GM12874 (cell line): ENCODE data around the gene ARHGEF28.

Experiments used
- CTCF ChIP-seq: IDR thresholded peaks from 2 replicates; pipeline ENCODE4 v1.5.1; 2011; ENCODE audit warnings: low read depth, mild to moderate bottlenecking, control low read depth, low read length, moderate library complexity; ENCODE audit not compliant: insufficient read depth

Gene ARHGEF28

DNA sequence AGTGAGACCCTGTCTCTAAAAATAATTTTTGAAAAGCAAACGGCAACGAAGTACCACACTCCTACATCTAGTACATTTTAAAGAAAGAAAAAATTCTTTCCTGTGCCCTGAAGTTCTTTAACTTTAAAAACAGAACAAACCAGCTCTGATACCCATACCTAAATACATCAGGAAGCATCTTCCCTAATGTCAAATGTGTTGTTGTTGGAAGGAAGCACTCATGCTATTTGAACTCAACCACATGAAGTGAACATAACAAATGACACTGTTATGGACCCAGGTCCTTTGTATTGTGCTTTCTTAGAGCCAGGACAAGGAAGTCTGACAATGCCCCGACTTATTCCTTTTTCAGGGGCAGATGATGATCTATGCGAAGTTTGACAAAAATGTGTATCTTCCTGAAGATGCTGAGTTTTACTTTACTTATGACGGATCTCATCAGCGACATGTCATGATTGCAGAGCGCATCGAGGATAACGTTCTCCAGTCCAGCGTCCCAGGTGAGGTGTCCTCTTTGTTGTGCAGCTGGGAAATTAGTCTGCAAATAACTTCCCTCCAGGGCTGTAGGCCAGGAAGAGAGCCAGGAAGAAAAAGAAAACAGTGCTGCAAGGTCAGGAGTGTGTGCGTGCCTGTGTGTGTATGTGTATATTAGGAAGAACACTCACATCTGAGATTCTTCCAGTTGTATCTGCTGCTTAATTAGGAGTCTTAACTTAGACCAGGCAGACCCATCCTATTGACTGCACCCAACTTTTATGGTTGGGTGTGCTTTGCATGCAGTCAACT, 123.7 kb downstream of the ARHGEF28 start:
- TF ChIP-seq CTCF, result no peak

DNA sequence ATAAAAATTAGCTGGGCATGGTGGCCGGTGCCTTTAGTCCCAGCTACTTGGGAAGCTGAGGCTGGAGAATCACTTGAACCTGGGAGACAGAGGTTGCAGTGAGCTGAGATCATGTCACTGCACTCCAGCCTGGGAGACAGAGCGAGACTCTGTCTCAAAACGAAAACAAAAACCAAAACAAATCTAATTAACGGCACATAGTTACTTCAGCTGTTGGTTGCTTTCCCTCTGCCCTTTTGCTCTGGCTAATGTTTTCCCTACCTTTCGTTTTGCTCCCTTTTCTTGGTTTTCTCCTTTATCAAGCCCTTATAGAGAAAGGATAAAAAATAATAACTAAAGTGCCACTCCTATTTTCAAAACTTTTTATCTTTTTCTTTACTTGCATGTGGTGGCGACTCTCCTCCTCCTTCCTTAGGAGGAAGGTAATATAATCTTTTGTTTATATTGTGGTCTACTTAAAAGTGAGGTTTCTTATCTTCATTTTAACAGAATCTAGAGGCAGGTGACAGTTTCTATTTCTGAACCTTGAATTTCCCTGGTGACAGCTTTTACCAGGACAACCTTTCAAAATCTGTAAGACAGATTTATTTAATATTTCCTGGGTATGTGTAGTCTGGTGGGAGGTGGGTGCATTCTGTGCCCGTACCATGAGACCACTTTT, 125.4 kb downstream of the ARHGEF28 start:
- no peak for TF ChIP-seq CTCF

DNA sequence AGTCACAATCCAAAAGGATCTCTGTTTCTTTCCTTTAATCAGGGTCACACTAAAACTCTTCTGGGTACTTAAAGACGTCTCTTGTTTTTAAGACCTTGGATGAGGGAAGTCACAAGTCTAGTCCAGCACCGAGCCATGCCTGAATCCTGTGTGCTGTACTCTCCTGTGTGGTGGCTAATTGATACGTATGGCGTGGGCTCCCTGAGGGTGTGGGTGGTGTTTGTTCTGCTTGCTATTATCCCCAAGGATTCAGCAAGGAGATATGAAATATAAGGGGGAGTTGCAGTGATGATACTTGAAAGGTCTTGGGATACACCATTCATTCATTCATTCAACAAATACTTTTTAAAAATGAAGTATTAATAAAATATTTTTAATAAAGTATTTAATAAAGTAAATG, 128.3 kb downstream of the ARHGEF28 start:
- no peak for TF ChIP-seq CTCF

DNA sequence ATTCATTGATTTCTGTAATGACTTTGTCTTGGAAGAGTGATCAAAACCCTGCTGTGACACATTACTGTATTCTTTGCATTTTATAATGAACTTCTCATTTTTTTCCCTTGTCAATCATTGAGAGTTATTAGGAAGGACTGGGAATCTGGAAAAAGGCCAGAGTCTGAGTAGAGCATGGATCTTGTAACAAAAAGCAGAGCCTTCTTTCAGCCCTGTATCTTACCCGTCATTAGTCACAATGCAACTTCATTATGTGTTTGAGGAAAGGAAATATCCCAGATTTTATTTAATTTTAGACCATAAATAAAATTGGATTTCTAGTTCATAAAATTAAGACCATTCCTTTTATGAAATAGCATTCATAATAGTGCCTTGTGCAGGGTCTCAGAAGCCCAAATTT, 131.4 kb downstream of the ARHGEF28 start:
- no peak for TF ChIP-seq CTCF

- TF ChIP-seq CTCF, result no peak
These were observed 133.8 kb downstream of the ARHGEF28 start for GRCh38 chr5:73759771-73760170.

DNA sequence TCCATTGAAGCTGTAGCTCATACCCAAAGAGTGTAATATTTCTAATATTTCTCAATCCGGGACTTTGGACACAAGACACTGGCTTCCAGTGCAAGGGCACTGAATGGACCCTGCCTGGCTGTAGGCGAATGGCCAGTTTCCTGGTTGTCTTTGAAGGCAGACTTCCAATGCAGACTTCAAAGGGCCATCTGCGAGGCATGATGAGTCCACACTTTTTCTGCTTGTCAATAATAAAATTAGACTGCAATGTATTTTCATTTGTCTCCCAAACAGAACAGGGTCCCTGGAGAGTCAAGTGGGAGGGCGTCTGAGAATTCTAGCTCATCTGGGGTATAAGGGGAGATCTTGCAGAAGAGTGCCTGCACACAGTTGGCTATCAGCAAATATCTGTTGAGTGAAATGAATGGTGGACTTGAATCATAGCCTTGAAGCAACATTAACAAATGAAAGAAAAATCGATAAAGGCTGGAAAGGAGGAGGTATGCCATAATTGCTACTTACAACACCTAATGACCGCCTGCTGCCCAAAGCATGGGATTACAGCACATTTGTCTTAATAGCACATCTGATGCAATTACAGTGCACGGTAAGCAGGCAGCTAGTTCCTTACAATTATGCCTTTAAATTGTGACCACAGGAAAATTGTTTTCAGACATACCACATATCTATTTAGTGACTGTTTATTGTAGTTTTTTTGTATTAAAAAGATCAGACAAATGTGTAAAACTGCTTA, 137.5 kb downstream of the ARHGEF28 start:
- no peak for TF ChIP-seq CTCF

DNA sequence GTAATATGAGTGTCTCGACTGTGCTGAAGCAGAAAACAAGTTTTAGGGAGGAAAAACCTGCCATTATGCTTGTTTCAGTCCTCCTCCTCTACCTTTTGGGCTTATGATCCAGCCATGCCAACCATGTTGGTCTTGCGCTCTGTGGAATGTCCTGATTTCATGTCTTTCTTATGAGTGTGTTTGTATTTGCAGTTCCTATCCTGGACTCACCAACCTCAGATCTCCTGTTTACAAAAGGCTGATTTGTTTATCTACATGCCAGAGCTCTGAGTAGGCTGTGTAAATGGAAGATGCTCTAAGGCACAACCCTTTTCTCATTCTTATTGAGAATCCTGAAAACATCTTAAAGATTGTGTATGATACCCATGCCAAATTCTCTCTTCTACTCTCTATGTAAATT, 138.6 kb downstream of the ARHGEF28 start:
- no peak for TF ChIP-seq CTCF
